HepG2 (cell line): ENCODE results near the gene BOLA3. TPM values are rescaled to one million over a fixed set of nuclear protein-coding genes. Genes with fewer than 3 reads are reported as not detected.

ENCODE experiments used
- ATAC-seq: fragments of 200-7000 bp; cut with Tn5 transposase; 3 replicates; pipeline ENCODE4 v1.9.1; 2020; ENCODE audit warnings: mild to moderate bottlenecking, moderate library complexity
- BruUV-seq: library from RNA; stranded (reverse); fragments of 400-500 nt; replicated peaks from 2 replicates; lab custom pipeline; 2021; lab: Mats Ljungman, UMichigan
- CTCF ChIA-PET: fragments of 300-600 bp; formaldehyde crosslinking; extraction: SDS; loops from one replicate; lab custom pipeline; 2021; ENCODE audit warnings: low total read pairs, inconsistent platforms, low intra/inter-chr PET ratio; lab: Yijun Ruan, JAX
- POLR2A ChIA-PET: fragments of 350-600 bp; sonication (Branson Sonifier 250); formaldehyde crosslinking; loops from one replicate; lab custom pipeline; 2020; ENCODE audit warnings: antibody characterized with exemption, inconsistent platforms; lab: Yijun Ruan, JAX
- DNase-seq: peaks from one replicate; pipeline ENCODE4 v3.0.0-alpha.2; 2015; ENCODE audit warnings: low spot score
- FAIRE-seq: peaks from 3 replicates; lab custom pipeline; 2011; peaks lifted over from hg19 to GRCh38; lab: Jason Lieb, UNC
- H2AFZ ChIP-seq: one replicate; pipeline ENCODE4 v1.6.1; 2011; ENCODE audit warnings: low read length, inconsistent platforms
- H3K27ac ChIP-seq: fragments of 300-600 bp; 3 replicates; pipeline ENCODE4 v1.8.0; 2011; ENCODE audit warnings: mixed run types, mild to moderate bottlenecking, mixed read lengths, low read length, inconsistent platforms; ENCODE audit not compliant: insufficient read depth; ENCODE audit errors: extremely low read length
- H3K27me3 ChIP-seq, 2 experiments: fragments of 200-600 bp in 1 of 2; 2 replicates in 1 of 2; 3 replicates in 1 of 2; pipeline versions ENCODE4 v1.6.0 to v1.8.0; 2011; ENCODE audit warnings: low read length in 2 of 2, mild to moderate bottlenecking in 2 of 2, moderate library complexity in 2 of 2, inconsistent platforms in 1 of 2; ENCODE audit not compliant: insufficient read depth in 2 of 2, control insufficient read depth in 1 of 2
- H3K36me3 ChIP-seq, 2 experiments: fragments of 200-600 bp in 1 of 2; replicated peaks in 1 of 2; 2 replicates in 1 of 2; 3 replicates in 1 of 2; pipeline versions ENCODE4 v1.5.1 to v1.8.0; 2011; ENCODE audit warnings: low read length in 2 of 2, inconsistent platforms in 1 of 2; ENCODE audit not compliant: insufficient read depth in 2 of 2, control insufficient read depth in 1 of 2
- H3K4me1 ChIP-seq: 2 replicates; pipeline ENCODE4 v1.5.1; 2012; ENCODE audit warnings: low read length, inconsistent platforms; ENCODE audit not compliant: insufficient read depth
- H3K4me2 ChIP-seq: 2 replicates; pipeline ENCODE4 v1.6.0; 2011; ENCODE audit warnings: low read depth, low read length, inconsistent platforms
- H3K4me3 ChIP-seq, 3 experiments: fragments of 200-600 bp in 1 of 3; sonication (generic), shearing (Covaris generic) in 1 of 3; replicated peaks in 1 of 3; 2 replicates each; pipeline ENCODE4 v1.5.1; 2011 to 2016; ENCODE audit warnings: low read length in 3 of 3, inconsistent platforms in 2 of 3, low read depth in 2 of 3, mild to moderate bottlenecking in 2 of 3, control low read depth in 1 of 3, mixed read lengths in 1 of 3; ENCODE audit not compliant: insufficient read depth in 1 of 3
- H3K79me2 ChIP-seq: one replicate; pipeline ENCODE4 v1.6.1; 2011; ENCODE audit warnings: low read length, inconsistent platforms; ENCODE audit not compliant: insufficient read depth
- H3K9ac ChIP-seq: 2 replicates; pipeline ENCODE4 v1.6.0; 2011; ENCODE audit warnings: mild to moderate bottlenecking, low read depth, low read length, inconsistent platforms; ENCODE audit not compliant: insufficient read depth
- H3K9me3 ChIP-seq: 2 replicates; pipeline ENCODE4 v1.5.1; 2012; ENCODE audit warnings: mild to moderate bottlenecking, low read length
- H4K20me1 ChIP-seq: 2 replicates; pipeline ENCODE4 v1.6.0; 2011; ENCODE audit warnings: inconsistent platforms, mild to moderate bottlenecking, low read length, moderate library complexity; ENCODE audit not compliant: insufficient read depth
- ARNTL ChIP-seq: sonication (generic); formaldehyde crosslinking; IDR thresholded peaks from 2 replicates; pipeline ENCODE4 v1.4.0; 2020; ENCODE audit warnings: mild to moderate bottlenecking, missing genetic modification reagents
- ATF6 ChIP-seq: sonication (generic); formaldehyde crosslinking; conservative IDR thresholded peaks from 2 replicates; pipeline ENCODE4 v1.4.0; 2020; ENCODE audit warnings: missing genetic modification reagents
- DBP ChIP-seq: sonication (generic); formaldehyde crosslinking; IDR thresholded peaks from 2 replicates; pipeline ENCODE4 v1.4.0; 2020; ENCODE audit warnings: missing genetic modification reagents; ENCODE audit errors: not compliant biosample characterization
- FOSL1 ChIP-seq: sonication (generic); formaldehyde crosslinking; IDR thresholded peaks from 2 replicates; pipeline ENCODE4 v1.9.0; 2021; ENCODE audit warnings: missing genetic modification reagents, borderline replicate concordance
- FOXK2 ChIP-seq: fragments of 450-650 bp; IDR thresholded peaks from 2 replicates; pipeline ENCODE4 v1.6.1; 2016
- HHEX ChIP-seq: IDR thresholded peaks from 2 replicates; pipeline ENCODE4 v1.6.1; 2016; ENCODE audit warnings: control low read depth
- JARID2 ChIP-seq: sonication (generic); formaldehyde crosslinking; IDR thresholded peaks from 2 replicates; pipeline ENCODE4 v1.8.1; 2023; ENCODE audit warnings: missing genetic modification reagents, inconsistent platforms; ENCODE audit not compliant: insufficient replicate concordance
- NRL ChIP-seq: sonication (generic); formaldehyde crosslinking; IDR thresholded peaks from 2 replicates; pipeline ENCODE4 v1.5.0; 2020; ENCODE audit warnings: missing genetic modification reagents, mild to moderate bottlenecking, moderate library complexity, borderline replicate concordance
- SMARCC2 ChIP-seq: fragments of 450-650 bp; IDR thresholded peaks from 2 replicates; pipeline ENCODE4 v1.6.1; 2017; ENCODE audit warnings: antibody characterized with exemption, mild to moderate bottlenecking
- TRAFD1 ChIP-seq: sonication (generic); formaldehyde crosslinking; IDR thresholded peaks from 2 replicates; pipeline ENCODE4 v1.5.1; 2020; ENCODE audit warnings: missing genetic modification reagents, mild to moderate bottlenecking, borderline replicate concordance
- ZNF224 ChIP-seq: sonication (generic); formaldehyde crosslinking; IDR thresholded peaks from 2 replicates; pipeline ENCODE4 v1.5.0; 2020; ENCODE audit warnings: mild to moderate bottlenecking, missing genetic modification reagents
- ZNF225 ChIP-seq: sonication (generic); formaldehyde crosslinking; IDR thresholded peaks from 2 replicates; pipeline ENCODE4 v1.4.0; 2020; ENCODE audit warnings: mild to moderate bottlenecking, missing genetic modification reagents
- ZNF563 ChIP-seq: sonication (generic); formaldehyde crosslinking; IDR thresholded peaks from 2 replicates; pipeline ENCODE4 v1.8.0; 2022; ENCODE audit warnings: mild to moderate bottlenecking, moderate library complexity, missing genetic modification reagents
- ZNF770 ChIP-seq: sonication (generic); formaldehyde crosslinking; IDR thresholded peaks from 2 replicates; pipeline ENCODE4 v1.5.0; 2020; ENCODE audit warnings: mild to moderate bottlenecking, missing genetic modification reagents
- WGBS: methylation state at CpG from one replicate; pipeline ENCODE4 v1.1.6; 2017; ENCODE audit warnings: low lambda C conversion rate; 5-methylcytosine and 5-hydroxymethylcytosine counted together
- in situ Hi-C: cut with HindIII; loops from 2 replicates; pipeline ENCODE4 v1.10.0; 2017; ENCODE audit warnings: low pct_unique_long_range_greater_than_20kb; ENCODE audit not compliant: extremely low pct_ligation_motif_present
- intact Hi-C: fragments of 100-400 bp; cut with micrococcal nuclease; formaldehyde crosslinking; loops from one replicate; pipeline ENCODE4 v1.10.0; 2022; ENCODE audit not compliant: unreplicated experiment
- polyA plus RNA-seq, 8 experiments: library from polyadenylated mRNA; depleted of rRNA in 3 of 8; stranded (reverse) in 7 of 8; unstranded in 1 of 8; fragments of >200 nt; fragmentation: Illumina TruSeq in 4 of 8; extraction: Trizol in 4 of 8; gene quantifications; 2 replicates each; pipeline versions ENCODE4 v1.2.1 to v1.2.3, GENCODE V29; 2011 to 2016; ENCODE audit warnings: low read depth in 4 of 8, missing spikeins in 1 of 8, mixed read lengths in 1 of 8; ENCODE audit not compliant: insufficient read depth in 1 of 8
- total RNA-seq, 5 experiments: library from RNA; depleted of rRNA; stranded (reverse); fragments of >200 nt; fragmentation: Illumina TruSeq; extraction: Trizol; gene quantifications; 2 replicates each; pipeline ENCODE4 v1.2.3, GENCODE V29; 2016; ENCODE audit warnings: low read depth in 1 of 5

Gene BOLA3
- total and polyA plus RNA-seq, 2 of the 13 experiments (the other 11 are each of a cell fraction or from before 2014, with no cell fraction given) = 89.7 to 170 TPM

- no peak overlapping the region for H3K4me2 ChIP-seq
- TF ChIP-seq SMARCC2 (no peak), FOSL1 (CRISPR knock-in tag) (no peak), NRL (CRISPR knock-in tag) (no peak), ZNF224 (no peak), ZNF225 (no peak), DBP (no peak), JARID2 (CRISPR knock-in tag) (no peak), ZNF563 (CRISPR knock-in tag) (no peak), ARNTL (CRISPR knock-in tag) (no peak), HHEX (CRISPR knock-in tag) (no peak), ATF6 (CRISPR knock-in tag) (no peak), FOXK2 (no peak), ZNF770 (no peak), TRAFD1 (CRISPR knock-in tag) (no peak)
- ATAC-seq (no peak), FAIRE-seq (no peak), DNase-seq (no peak)
- H2AFZ ChIP-seq = no peak overlapping the region
- H3K36me3 ChIP-seq = peaks cover 41 to 80% of the 10 kb centered on the region in 2 experiments; a peak in 4 of 5 replicates
- in situ Hi-C loops = no loop called here
- no peak overlapping the region for H3K27ac ChIP-seq
- intact Hi-C loops = no loop called here
- H3K4me1 ChIP-seq = no peaks in the 10 kb centered on the region
- BruUV-seq = no TSS peak
- no peaks in the 10 kb centered on the region for H3K79me2 ChIP-seq
- no peaks in the 10 kb centered on the region for H3K9me3 ChIP-seq
- H4K20me1 ChIP-seq = no peaks in the 10 kb centered on the region
- H3K4me3 ChIP-seq = no peak overlapping the region
- no peaks in the 10 kb centered on the region for H3K27me3 ChIP-seq
- 90% methylated on average over 3 of the region's 3 CpGs for WGBS
- CTCF ChIA-PET = no interaction called here
- H3K9ac ChIP-seq = no peak overlapping the region
- POLR2A ChIA-PET = no interaction called here
Measured at GRCh38 chr2:74091391-74091790, 56.3 kb downstream of the BOLA3 start.
